ENCODE measurements around the gene DHRS1.

DNA sequence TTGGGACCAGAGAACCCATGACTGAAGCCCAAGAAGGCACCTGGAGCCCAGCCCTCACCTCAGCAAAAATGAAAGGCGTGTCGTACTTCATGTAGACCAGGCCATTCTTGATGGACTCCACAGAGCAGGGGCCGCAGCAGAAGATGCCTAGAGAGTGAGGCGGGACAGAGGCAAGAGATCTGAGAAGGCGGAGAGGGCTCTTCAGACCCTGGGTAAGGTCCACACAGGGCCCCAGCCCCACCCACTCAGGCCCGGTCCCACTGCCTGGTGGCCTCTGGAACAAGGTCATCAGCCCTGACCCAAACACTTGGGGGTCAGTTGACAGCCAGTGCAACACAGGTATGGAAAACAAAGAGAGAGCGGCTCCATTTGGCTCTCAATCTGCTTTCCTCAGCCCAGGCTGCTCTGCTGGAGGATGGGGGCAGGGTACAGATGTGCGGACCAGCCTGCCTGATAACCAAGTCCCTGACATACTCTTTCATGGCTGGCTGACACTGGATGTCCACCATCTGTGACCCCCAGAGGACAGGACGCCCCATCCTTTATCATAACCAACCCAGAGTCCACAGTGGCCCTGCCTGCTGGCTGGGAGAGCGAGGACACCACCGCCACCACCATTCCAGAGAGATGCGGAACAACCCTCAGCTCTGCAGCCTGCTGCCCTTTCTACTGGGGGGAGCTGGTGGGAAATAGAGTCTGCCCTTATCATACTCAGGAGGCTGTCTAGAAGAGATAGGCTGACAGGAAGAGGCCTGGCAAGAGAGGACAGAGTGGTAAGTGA, 43.5 kb downstream of the DHRS1 start:
- TF ChIP-seq, protein P1, sequence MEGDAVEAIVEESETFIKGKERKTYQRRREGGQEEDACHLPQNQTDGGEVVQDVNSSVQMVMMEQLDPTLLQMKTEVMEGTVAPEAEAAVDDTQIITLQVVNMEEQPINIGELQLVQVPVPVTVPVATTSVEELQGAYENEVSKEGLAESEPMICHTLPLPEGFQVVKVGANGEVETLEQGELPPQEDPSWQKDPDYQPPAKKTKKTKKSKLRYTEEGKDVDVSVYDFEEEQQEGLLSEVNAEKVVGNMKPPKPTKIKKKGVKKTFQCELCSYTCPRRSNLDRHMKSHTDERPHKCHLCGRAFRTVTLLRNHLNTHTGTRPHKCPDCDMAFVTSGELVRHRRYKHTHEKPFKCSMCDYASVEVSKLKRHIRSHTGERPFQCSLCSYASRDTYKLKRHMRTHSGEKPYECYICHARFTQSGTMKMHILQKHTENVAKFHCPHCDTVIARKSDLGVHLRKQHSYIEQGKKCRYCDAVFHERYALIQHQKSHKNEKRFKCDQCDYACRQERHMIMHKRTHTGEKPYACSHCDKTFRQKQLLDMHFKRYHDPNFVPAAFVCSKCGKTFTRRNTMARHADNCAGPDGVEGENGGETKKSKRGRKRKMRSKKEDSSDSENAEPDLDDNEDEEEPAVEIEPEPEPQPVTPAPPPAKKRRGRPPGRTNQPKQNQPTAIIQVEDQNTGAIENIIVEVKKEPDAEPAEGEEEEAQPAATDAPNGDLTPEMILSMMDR (IDR thresholded peaks at IDR 0.05; ENCODE audit: low read depth, low read length) = no peak
- no peak for TF ChIP-seq MYC (IDR thresholded peaks at IDR 0.05; ENCODE audit: low read depth, low read length)
- TF ChIP-seq POLR2A (IDR thresholded peaks at IDR 0.05; ENCODE audit: extremely low read depth, insufficient read length) = no peak
- TF ChIP-seq, protein P2, sequence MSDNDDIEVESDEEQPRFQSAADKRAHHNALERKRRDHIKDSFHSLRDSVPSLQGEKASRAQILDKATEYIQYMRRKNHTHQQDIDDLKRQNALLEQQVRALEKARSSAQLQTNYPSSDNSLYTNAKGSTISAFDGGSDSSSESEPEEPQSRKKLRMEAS (IDR thresholded peaks at IDR 0.05; ENCODE audit: low read depth, low read length) = no peak
